Testis (tissue), 3 donors: ENCODE measurements around the gene PIP4K2B. TPM values are rescaled to one million over a fixed set of nuclear protein-coding genes. Genes with fewer than 3 reads are reported as not detected.
A peak's percentile ranks its signal among the peaks of the same experiment; 100 is the strongest.

Experiments used
- DNase-seq: peaks from one replicate; pipeline ENCODE4 v3.0.0-alpha.2; 2019
- H3K27ac ChIP-seq, 2 donors: fragments of 200-600 bp; sonication (generic); one replicate each; pipeline ENCODE4 v1.5.1; 2019
- H3K27me3 ChIP-seq: fragments of 200-600 bp; sonication (generic); one replicate; pipeline ENCODE4 v1.5.1; 2019
- H3K36me3 ChIP-seq: fragments of 200-600 bp; sonication (generic); one replicate; pipeline ENCODE4 v1.5.1; 2017; ENCODE audit warnings: low read depth; ENCODE audit errors: missing control alignments
- H3K4me1 ChIP-seq: fragments of 200-600 bp; sonication (generic); one replicate; pipeline ENCODE4 v1.5.1; 2019
- H3K4me3 ChIP-seq, 2 donors: fragments of 200-600 bp; sonication (generic); one replicate each; pipeline ENCODE4 v1.5.1; 2017 to 2019
- H3K9me3 ChIP-seq: fragments of 200-600 bp; sonication (generic); one replicate; pipeline ENCODE4 v1.5.1; 2017
- CTCF ChIP-seq, 3 experiments: fragments of 450-650 bp in 2 of 3; fragments of 200-600 bp in 1 of 3; sonication (generic) in 1 of 3; IDR thresholded peaks; one replicate each; pipeline ENCODE4 v1.5.1; 2016 to 2019; ENCODE audit warnings: antibody characterized with exemption in 3 of 3, mild to moderate bottlenecking in 2 of 3, moderate library complexity in 1 of 3
- POLR2A ChIP-seq: fragments of 450-650 bp; IDR thresholded peaks from one replicate; pipeline ENCODE4 v1.6.1; 2017; ENCODE audit warnings: antibody characterized with exemption, mild to moderate bottlenecking, moderate library complexity
- WGBS, 2 donors: methylation state at CpG; one replicate each; pipeline ENCODE4 v1.1.5; 2018; 5-methylcytosine and 5-hydroxymethylcytosine counted together
- intact Hi-C: fragments of 100-400 bp; cut with DNase I; formaldehyde crosslinking; loops from one replicate; pipeline ENCODE4 v1.15.1; 2023; ENCODE audit warnings: low total_unique reads
- polyA plus RNA-seq: library from polyadenylated mRNA; stranded (reverse); fragments of 350-450 nt; fragmentation: Illumina TruSeq; extraction: RNeasy Lipid Tissue Mini Kit (QIAGEN cat#74804); gene quantifications from one replicate; pipeline ENCODE4 v1.2.3, GENCODE V29; 2014; ENCODE audit warnings: low read depth, low replicate concordance; ENCODE audit not compliant: insufficient read depth
- total RNA-seq, 2 donors: library from RNA; depleted of rRNA; stranded (reverse); fragments of >200 nt; gene quantifications; one replicate each; pipeline ENCODE4 v1.2.3, GENCODE V29; 2016

Gene PIP4K2B
- total and polyA plus RNA-seq, 3 donors from 2014 or later, result 34.8 to 56.7 (median 47.2) TPM

- H3K36me3 ChIP-seq, result no peaks in the 10 kb centered on the region
- H3K4me1 ChIP-seq, result peaks cover 11% of the 10 kb centered on the region
- H3K27me3 ChIP-seq, result no peaks in the 10 kb centered on the region
- TF ChIP-seq CTCF (IDR thresholded peaks at IDR 0.05), result peak in 1 of 3 experiments; percentile 34
- peak; percentile 64 for TF ChIP-seq POLR2A
- no peaks in the 10 kb centered on the region for H3K9me3 ChIP-seq
- H3K27ac ChIP-seq, result peak within 1 kb of the TSS; percentile 98
- intact Hi-C loops, result no loop called here
- DNase-seq, result peak; percentile 95
- WGBS, 2 donors, result 0 to 1% methylated on average over 36 to 55 of the region's 55 CpGs
- H3K4me3 ChIP-seq, result peak within 1 kb of the TSS; percentile 72 to 92
Observed at GRCh38 chr17:38824899-38825761, 25.8 kb upstream of the PIP4K2B start, which contains the start of gene CWC25. CWC25 (minus strand) TSS chr17:38825321; CDS start chr17:38825183, 138 bp downstream.

GRCh38 chr17:38815576-38816193 lies 16.3 kb upstream of the PIP4K2B start:
- H3K4me3 ChIP-seq, result no peak overlapping the region
- WGBS, 2 donors, result 82 to 88% methylated on average over 8 of the region's 8 CpGs

GRCh38 chr17:38809828-38810227 lies 10.5 kb upstream of the PIP4K2B start:
- TF ChIP-seq CTCF (IDR thresholded peaks at IDR 0.05) (no peak), POLR2A (no peak)
- Histone ChIP-seq H3K9me3 (no peaks in the 10 kb centered on the region), H3K4me3 (no peak overlapping the region), H3K27ac (no peak overlapping the region), H3K4me1 (no peaks in the 10 kb centered on the region), H3K36me3 (no peaks in the 10 kb centered on the region), H3K27me3 (no peaks in the 10 kb centered on the region)
- WGBS, 2 donors, result 90 to 96% methylated on average over 7 of the region's 7 CpGs
- DNase-seq, result no peak
- intact Hi-C loops, result no loop called here

More at GRCh38 chr17:38815576-38816193, 16.3 kb upstream of the PIP4K2B start:
- Histone ChIP-seq H3K4me1 (no peaks in the 10 kb centered on the region), H3K36me3 (no peaks in the 10 kb centered on the region), H3K27ac (no peak overlapping the region), H3K9me3 (no peaks in the 10 kb centered on the region), H3K27me3 (no peaks in the 10 kb centered on the region)
- DNase-seq, result no peak
- intact Hi-C loops, result no loop called here
- TF ChIP-seq POLR2A (no peak), CTCF (IDR thresholded peaks at IDR 0.05) (no peak)

- TF ChIP-seq CTCF (IDR thresholded peaks at IDR 0.05) (no peak), POLR2A (no peak)
- 10 to 14% methylated on average over 14 of the region's 14 CpGs for WGBS, 2 donors
- Histone ChIP-seq H3K4me3 (peak overlapping the region; percentile 78 to 92), H3K4me1 (peaks cover 21% of the 10 kb centered on the region), H3K27me3 (no peaks in the 10 kb centered on the region), H3K27ac (peak overlapping the region in 1 of 2 donors; percentile 100), H3K36me3 (no peaks in the 10 kb centered on the region), H3K9me3 (no peaks in the 10 kb centered on the region)
- DNase-seq, result no peak
- intact Hi-C loops, result no loop called here
Observed at GRCh38 chr17:38800237-38800760, 943 bp upstream of the PIP4K2B start.
